Measurements from ENCODE around the gene ANKRD13A.
"Not testable (repeated sequence)": the region's sequence is repeated elsewhere in the genome, so short reads cannot be mapped to it uniquely, and the experiment has no call there.

Gene ANKRD13A

DNA sequence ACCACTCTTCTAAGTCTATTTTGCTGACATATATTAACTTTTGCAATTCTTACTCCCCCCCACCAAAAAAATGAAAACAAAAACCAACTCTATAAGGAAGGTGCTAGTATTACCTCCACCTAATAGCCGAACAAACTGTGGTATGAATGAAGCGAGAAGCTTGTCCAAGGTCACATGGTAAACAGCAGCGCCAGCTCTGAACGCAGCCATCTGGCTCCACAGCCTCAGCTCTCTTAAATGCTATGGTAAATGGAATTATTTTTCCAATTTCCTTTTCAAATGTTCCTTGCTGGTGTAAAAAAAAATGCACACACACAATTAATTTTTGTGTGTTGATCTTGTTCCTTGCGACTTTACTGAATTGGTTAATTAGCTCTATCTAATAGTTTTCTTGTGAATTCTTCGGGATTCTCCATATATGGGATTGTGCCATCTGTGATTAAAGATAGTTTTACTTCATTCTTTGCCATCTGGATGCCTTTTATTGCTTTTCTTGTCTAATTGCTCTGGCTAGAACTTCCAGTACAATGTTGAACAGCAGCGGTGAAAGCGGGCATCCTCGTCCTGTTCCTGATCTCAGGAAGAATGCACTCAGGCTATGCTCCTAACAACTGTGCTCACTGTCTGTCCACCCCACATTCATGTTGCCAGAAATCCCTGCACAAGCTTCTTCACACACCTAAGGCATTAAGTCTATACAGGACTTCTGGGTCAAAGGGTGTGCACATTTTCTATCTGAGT lies 59.8 kb downstream of the ANKRD13A start:
- Histone ChIP-seq H3K27ac (no peak overlapping the region), H3K36me3 (ENCODE audit: insufficient read depth, low read length) (no peaks in the 10 kb centered on the region), H3K9ac (ENCODE audit: insufficient read length) (no peak overlapping the region), H3K9me3 (ENCODE audit: low read depth, low read length) (no peaks in the 10 kb centered on the region), H3K4me3 (no peak overlapping the region)
- TF ChIP-seq POLR2AphosphoS5 (IDR thresholded peaks at IDR 0.05; ENCODE audit: borderline replicate concordance, low read depth, low read length), result no peak
- no peak for TF ChIP-seq FOXP2 (optimal IDR thresholded peaks at IDR 0.05; ENCODE audit: control extremely low read depth, extremely low read length, insufficient read depth)
- no peak for TF ChIP-seq EZH2 (IDR thresholded peaks at IDR 0.05)
- no peak for DNase-seq (ENCODE audit: low read depth, low spot score)

DNA sequence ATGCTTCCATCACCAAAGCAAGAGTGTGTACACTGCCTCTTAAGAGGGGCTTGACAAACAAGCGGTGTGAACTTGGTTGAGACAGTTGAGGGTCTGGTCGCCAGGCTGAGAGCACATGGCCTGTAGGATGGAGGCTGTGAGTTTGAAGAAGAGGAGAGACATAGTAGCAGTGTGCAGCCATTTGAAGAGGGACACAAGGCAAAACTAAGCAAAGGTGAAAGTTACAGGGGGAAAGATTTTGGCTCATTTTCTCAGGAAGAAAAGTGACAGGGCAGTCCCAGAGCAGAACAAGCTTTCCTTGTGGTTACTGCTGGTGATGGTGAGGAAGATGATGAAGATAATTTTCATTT lies 60.4 kb downstream of the ANKRD13A start:
- Histone ChIP-seq H3K9me3 (ENCODE audit: low read depth, low read length) (no peaks in the 10 kb centered on the region), H3K9ac (ENCODE audit: insufficient read length) (no peak overlapping the region), H3K36me3 (ENCODE audit: insufficient read depth, low read length) (no peaks in the 10 kb centered on the region), H3K4me3 (no peak overlapping the region), H3K27ac (no peak overlapping the region)
- TF ChIP-seq EZH2 (IDR thresholded peaks at IDR 0.05), result no peak
- no peak for TF ChIP-seq FOXP2 (optimal IDR thresholded peaks at IDR 0.05; ENCODE audit: control extremely low read depth, extremely low read length, insufficient read depth)
- TF ChIP-seq POLR2AphosphoS5 (IDR thresholded peaks at IDR 0.05; ENCODE audit: borderline replicate concordance, low read depth, low read length), result no peak
- DNase-seq (ENCODE audit: low read depth, low spot score), result no peak

DNA sequence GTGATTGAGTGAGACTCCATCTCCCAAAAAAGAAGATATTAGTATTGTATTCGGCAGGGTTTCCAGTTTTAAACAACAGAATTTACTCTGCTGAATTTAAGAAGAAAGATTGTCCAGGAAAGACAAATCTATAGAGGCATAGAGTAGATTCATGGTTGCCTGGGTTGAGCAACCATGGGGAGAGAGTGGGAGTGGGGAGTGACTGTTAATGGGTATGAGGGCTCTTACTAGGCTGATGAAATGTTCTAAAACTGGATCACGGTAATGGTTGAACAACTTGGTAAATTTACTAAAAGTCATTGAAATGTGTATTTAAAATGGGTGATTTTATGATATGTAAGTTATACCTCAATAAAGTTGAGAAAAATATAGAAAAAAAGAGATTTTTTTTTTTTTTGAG lies 63.0 kb downstream of the ANKRD13A start:
- Histone ChIP-seq H3K36me3 (ENCODE audit: insufficient read depth, low read length) (no peaks in the 10 kb centered on the region), H3K4me3 (no peak overlapping the region), H3K9ac (ENCODE audit: insufficient read length) (no peak overlapping the region), H3K27ac (no peak overlapping the region), H3K9me3 (ENCODE audit: low read depth, low read length) (no peaks in the 10 kb centered on the region)
- no peak for DNase-seq (ENCODE audit: low read depth, low spot score)
- TF ChIP-seq FOXP2 (optimal IDR thresholded peaks at IDR 0.05; ENCODE audit: control extremely low read depth, extremely low read length, insufficient read depth) (no peak), EZH2 (IDR thresholded peaks at IDR 0.05) (no peak), POLR2AphosphoS5 (IDR thresholded peaks at IDR 0.05; ENCODE audit: borderline replicate concordance, low read depth, low read length) (no peak)

DNA sequence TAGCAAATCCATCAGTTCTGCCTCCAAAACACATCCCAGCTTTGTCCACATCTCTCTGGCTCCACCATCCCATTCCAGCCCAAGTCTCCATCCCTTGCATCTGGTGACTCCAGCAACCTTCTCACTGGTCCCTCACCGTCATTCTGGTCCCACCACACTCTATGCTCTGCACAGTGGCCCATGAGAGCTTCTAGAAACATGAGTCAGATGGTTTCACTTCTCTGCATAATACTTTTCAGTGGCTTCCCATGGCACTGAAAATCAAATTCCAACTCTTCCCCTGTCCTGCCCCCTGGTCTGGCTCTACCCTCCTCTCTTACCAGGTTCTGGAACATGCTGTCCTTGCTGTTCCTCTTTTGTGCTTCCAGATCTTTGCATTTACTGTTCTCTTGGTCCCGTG lies 66.3 kb downstream of the ANKRD13A start:
- H3K36me3 ChIP-seq (ENCODE audit: insufficient read depth, low read length), result no peaks in the 10 kb centered on the region
- no peak overlapping the region for H3K4me3 ChIP-seq
- H3K9ac ChIP-seq (ENCODE audit: insufficient read length), result no peak overlapping the region
- H3K27ac ChIP-seq, result no peak overlapping the region
- H3K9me3 ChIP-seq (ENCODE audit: low read depth, low read length), result no peaks in the 10 kb centered on the region
- TF ChIP-seq FOXP2 (optimal IDR thresholded peaks at IDR 0.05; ENCODE audit: control extremely low read depth, extremely low read length, insufficient read depth) (no peak), EZH2 (IDR thresholded peaks at IDR 0.05) (no peak), POLR2AphosphoS5 (IDR thresholded peaks at IDR 0.05; ENCODE audit: borderline replicate concordance, low read depth, low read length) (no peak)
- DNase-seq (ENCODE audit: low read depth, low spot score), result no peak

DNA sequence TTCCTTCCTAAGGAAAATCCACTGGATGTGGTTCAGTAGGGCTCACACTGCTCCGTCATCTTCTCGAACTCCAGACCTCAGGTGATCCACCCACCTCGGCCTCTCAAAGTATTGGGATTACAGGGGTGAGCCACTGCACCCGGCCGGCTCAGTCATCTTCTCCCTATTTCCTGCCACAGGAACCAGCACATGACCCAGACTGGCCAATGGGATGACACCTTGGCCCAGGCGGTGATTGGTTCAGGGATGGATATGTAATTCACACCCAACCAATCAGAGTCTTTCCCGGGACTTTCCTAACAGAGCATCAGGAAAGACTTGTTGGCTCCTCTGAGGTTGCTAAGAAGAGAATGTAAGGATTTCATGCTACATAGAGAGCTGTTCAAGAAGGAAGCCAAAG lies 68.3 kb downstream of the ANKRD13A start:
- Histone ChIP-seq H3K9me3 (ENCODE audit: low read depth, low read length) (no peaks in the 10 kb centered on the region), H3K9ac (ENCODE audit: insufficient read length) (no peak overlapping the region), H3K36me3 (ENCODE audit: insufficient read depth, low read length) (no peaks in the 10 kb centered on the region), H3K27ac (no peak overlapping the region), H3K4me3 (no peak overlapping the region)
- no peak for TF ChIP-seq POLR2AphosphoS5 (IDR thresholded peaks at IDR 0.05; ENCODE audit: borderline replicate concordance, low read depth, low read length)
- TF ChIP-seq FOXP2 (optimal IDR thresholded peaks at IDR 0.05; ENCODE audit: control extremely low read depth, extremely low read length, insufficient read depth), result no peak
- TF ChIP-seq EZH2 (IDR thresholded peaks at IDR 0.05), result no peak
- DNase-seq (ENCODE audit: low read depth, low spot score), result no peak

DNA sequence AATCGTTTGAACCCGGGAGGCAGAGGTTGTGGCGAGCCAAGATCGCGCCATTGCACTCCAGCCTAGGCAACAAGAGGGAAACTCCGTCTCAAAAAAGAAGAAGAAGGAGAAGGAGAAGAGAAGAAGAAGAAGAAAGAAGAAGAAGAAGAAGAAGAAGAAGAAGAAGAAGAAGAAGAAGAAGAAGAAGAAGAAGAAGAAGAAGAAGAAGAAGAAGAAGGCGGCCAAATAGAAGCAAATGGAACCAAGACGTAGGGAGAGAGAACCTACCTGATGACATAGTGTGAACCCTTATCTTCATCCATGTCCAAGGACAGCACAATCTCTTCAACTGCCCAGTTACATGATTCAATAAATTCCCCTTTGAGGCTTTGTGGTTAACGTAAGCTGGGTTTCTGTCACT lies 68.9 kb downstream of the ANKRD13A start:
- H3K27ac ChIP-seq; H3K4me3 ChIP-seq; H3K36me3 ChIP-seq (ENCODE audit: insufficient read depth, low read length); H3K9me3 ChIP-seq (ENCODE audit: low read depth, low read length); DNase-seq (ENCODE audit: low read depth, low spot score); H3K9ac ChIP-seq (ENCODE audit: insufficient read length): not testable (repeated sequence)

DNA sequence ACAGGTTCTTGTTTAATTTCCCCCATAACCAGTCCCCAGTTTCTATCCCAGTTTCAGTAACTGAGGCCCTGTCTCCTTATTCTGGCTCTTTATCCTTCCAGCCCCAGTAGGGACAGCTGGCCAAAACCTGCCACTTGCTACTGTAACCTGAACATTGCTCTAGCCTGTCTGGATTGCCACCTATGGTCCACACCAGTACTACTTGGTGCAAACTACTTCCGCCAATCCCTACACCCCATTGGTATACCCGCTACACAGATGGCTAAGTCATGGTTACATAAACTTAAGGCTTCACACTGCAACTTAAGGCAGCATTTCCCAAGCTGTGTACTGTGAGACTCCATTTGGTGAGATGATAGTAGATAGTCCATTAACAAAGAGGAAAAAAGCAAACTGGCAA lies 69.4 kb downstream of the ANKRD13A start:
- Histone ChIP-seq H3K9ac (ENCODE audit: insufficient read length) (no peak overlapping the region), H3K9me3 (ENCODE audit: low read depth, low read length) (no peaks in the 10 kb centered on the region), H3K27ac (no peak overlapping the region), H3K36me3 (ENCODE audit: insufficient read depth, low read length) (no peaks in the 10 kb centered on the region), H3K4me3 (no peak overlapping the region)
- DNase-seq (ENCODE audit: low read depth, low spot score), result no peak
- no peak for TF ChIP-seq EZH2 (IDR thresholded peaks at IDR 0.05)
- no peak for TF ChIP-seq FOXP2 (optimal IDR thresholded peaks at IDR 0.05; ENCODE audit: control extremely low read depth, extremely low read length, insufficient read depth)
- TF ChIP-seq POLR2AphosphoS5 (IDR thresholded peaks at IDR 0.05; ENCODE audit: borderline replicate concordance, low read depth, low read length), result no peak

DNA sequence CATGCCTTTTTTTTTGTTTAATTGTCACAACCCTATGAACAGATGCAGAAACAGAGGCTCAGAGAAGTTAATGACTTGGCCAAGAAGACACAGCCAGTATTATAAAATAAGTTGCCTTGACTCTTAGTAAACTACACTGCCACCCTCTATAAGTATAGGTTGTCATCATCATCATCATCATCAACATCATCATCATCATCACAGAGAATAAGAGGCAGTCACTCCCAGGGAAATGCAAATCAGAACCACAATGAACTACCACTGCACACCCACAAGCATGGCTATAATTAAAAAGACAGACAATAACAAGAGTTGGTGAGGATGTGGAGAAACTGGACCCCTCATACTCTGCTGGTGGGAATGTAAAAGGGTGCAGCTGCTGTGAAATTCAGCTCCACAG lies 72.3 kb downstream of the ANKRD13A start:
- Histone ChIP-seq H3K4me3 (no peak overlapping the region), H3K36me3 (ENCODE audit: insufficient read depth, low read length) (no peaks in the 10 kb centered on the region), H3K9ac (ENCODE audit: insufficient read length) (no peak overlapping the region), H3K27ac (no peak overlapping the region), H3K9me3 (ENCODE audit: low read depth, low read length) (no peaks in the 10 kb centered on the region)
- DNase-seq (ENCODE audit: low read depth, low spot score), result no peak
- TF ChIP-seq POLR2AphosphoS5 (IDR thresholded peaks at IDR 0.05; ENCODE audit: borderline replicate concordance, low read depth, low read length) (no peak), EZH2 (IDR thresholded peaks at IDR 0.05) (no peak), FOXP2 (optimal IDR thresholded peaks at IDR 0.05; ENCODE audit: control extremely low read depth, extremely low read length, insufficient read depth) (no peak)

DNA sequence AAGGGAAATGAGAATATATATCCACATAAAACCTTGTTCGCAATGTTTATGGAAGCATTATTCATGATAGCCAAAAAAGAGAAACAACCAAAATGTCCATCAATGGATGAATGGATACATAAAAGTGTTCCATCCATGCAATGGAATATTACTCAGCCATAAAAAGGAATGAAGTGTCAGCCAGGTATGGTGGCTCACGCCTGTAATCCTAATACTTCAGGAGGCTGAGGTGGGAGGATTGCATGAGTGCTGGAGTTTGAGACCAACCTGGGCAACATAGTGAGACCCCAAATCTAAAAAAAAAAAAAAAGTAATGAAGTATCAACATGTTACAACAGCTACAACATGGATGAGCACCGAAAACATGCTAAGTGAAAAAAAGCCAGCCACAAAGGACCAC lies 72.7 kb downstream of the ANKRD13A start:
- Histone ChIP-seq H3K4me3 (no peak overlapping the region), H3K9me3 (ENCODE audit: low read depth, low read length) (no peaks in the 10 kb centered on the region), H3K27ac (no peak overlapping the region), H3K36me3 (ENCODE audit: insufficient read depth, low read length) (no peaks in the 10 kb centered on the region), H3K9ac (ENCODE audit: insufficient read length) (no peak overlapping the region)
- no peak for TF ChIP-seq FOXP2 (optimal IDR thresholded peaks at IDR 0.05; ENCODE audit: control extremely low read depth, extremely low read length, insufficient read depth)
- no peak for TF ChIP-seq EZH2 (IDR thresholded peaks at IDR 0.05)
- no peak for TF ChIP-seq POLR2AphosphoS5 (IDR thresholded peaks at IDR 0.05; ENCODE audit: borderline replicate concordance, low read depth, low read length)
- DNase-seq (ENCODE audit: low read depth, low spot score), result no peak

DNA sequence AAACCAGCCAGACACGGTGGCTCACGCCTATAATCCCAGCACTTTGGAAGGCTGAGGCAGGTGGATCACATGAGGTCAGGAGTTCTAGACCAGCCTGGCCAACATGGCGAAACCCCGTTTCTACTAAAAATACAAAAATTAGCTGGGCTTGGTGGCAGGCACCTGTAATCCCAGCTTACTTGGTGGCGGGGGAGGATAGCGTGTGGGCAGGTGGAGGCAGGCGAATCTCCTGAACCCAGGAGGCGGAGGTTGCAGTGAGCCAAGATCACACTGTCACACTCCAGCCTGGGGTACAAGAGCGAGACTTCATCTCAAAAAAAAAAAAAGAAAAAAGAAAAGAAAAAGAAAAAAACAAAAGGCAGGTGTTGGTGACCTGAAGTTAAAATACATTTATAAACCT lies 73.4 kb downstream of the ANKRD13A start:
- H3K9ac ChIP-seq (ENCODE audit: insufficient read length); H3K4me3 ChIP-seq; DNase-seq (ENCODE audit: low read depth, low spot score); H3K27ac ChIP-seq; H3K9me3 ChIP-seq (ENCODE audit: low read depth, low read length); H3K36me3 ChIP-seq (ENCODE audit: insufficient read depth, low read length): not testable (repeated sequence)

Measured in SK-N-MC (cell line).